ENCODE data around the gene SERPIND1.
A peak's percentile ranks its signal among the peaks of the same experiment; 100 is the strongest.

The SERPIND1 gene

DNA sequence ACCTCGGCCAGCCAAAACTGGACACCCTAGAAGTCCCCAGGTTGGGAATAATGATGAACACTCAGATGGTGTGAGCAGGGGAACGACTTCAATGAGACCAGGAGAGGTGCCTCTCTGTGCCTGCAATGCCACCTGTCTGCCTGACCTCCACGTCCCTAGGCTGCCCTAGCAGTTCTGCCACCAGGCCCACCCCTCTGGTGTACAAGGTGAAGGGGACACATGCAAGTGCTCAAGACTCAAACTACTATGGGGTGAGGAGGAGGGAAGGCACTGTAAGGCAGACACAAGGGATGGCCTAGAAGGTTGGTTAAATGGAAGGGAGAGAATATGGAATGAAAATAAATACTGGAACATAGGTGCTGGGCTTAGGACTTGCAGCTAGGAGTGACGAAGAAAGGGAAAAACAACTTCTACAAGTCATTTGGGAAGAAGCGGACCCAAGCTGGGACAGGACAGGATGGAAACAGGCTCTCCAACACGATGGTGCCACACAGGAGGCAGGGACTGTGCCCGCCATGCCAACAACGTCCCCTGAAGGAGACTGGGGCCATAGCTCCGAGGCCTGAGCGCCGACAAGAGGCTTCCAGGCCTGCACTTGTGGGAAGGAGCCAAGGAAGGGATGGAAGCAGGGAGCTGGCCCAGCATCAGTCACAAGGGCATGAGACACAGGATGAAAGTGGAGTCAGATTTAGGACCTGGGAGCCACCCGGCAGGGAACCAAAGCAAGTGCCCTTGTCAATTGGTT is 18.5 kb downstream of the SERPIND1 start:
- Histone ChIP-seq H3K79me2 (ENCODE audit: insufficient read depth, low read length) (no peaks in the 10 kb centered on the region), H3K4me1 (ENCODE audit: insufficient read depth, low read length, poor library complexity, severe bottlenecking) (peaks cover 7% of the 10 kb centered on the region), H3K4me2 (ENCODE audit: low read depth, low read length, poor library complexity, severe bottlenecking) (no peak overlapping the region), H3K27me3 (ENCODE audit: insufficient read depth, low read length, poor library complexity, severe bottlenecking) (no peaks in the 10 kb centered on the region), H3K4me3 (ENCODE audit: low read length, poor library complexity, severe bottlenecking) (no peak overlapping the region), H3K9me2 (replicated peaks; ENCODE audit: low read depth, low read length) (no peaks in the 10 kb centered on the region), H3F3A (ENCODE audit: low read depth) (no peaks in the 10 kb centered on the region), H2AFZ (ENCODE audit: low read length) (no peak overlapping the region), H3K36me3 (ENCODE audit: insufficient read depth, low read length) (peaks cover 54% of the 10 kb centered on the region; the same call in 1 of the 2 replicates), H3K9me3 (ENCODE audit: insufficient read depth, low read depth, low read length) (no peaks in the 10 kb centered on the region), H4K20me1 (ENCODE audit: insufficient read depth, low read length, poor library complexity, severe bottlenecking) (no peaks in the 10 kb centered on the region), H3K9ac (ENCODE audit: low read depth, low read length, poor library complexity, severe bottlenecking) (no peak overlapping the region)
- TF ChIP-seq EZH2phosphoT487 (IDR thresholded peaks at IDR 0.05; ENCODE audit: borderline replicate concordance), result no peak

DNA sequence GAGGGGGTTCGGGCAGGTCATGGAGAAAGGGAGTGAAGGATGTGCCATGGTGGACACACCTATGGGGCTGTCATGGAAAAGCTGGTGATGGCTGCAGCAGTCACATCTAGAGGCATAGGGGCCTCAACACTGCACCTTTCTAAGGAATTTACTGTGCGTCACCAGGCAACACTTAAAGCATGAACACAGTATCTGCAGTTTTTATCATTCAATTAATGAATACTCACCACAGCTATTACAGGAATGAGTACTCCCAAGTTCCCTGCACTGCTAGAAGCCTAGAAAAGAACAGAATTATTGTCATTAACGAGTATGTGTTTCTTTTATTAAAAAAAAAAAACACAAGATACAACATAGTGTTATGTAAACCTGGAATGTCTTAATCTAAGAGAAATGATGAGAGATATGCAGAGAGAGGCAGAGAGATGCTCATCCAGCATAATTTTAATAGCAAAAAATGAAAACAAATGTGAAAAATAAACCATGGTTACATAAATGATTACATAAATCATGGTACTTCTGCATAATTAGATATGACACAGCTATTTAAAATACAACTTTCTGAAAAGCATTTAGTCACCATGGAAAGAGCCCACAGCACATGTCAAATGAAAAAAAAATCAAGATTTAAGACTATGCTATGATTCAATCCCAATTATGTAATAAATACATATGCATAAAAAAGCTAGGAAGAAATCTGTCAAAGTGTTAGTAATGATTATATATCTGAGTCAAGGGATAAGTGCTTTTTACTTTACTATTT is 19.2 kb downstream of the SERPIND1 start:
- no peak for TF ChIP-seq EZH2phosphoT487 (IDR thresholded peaks at IDR 0.05; ENCODE audit: borderline replicate concordance)
- TF ChIP-seq, protein P1, sequence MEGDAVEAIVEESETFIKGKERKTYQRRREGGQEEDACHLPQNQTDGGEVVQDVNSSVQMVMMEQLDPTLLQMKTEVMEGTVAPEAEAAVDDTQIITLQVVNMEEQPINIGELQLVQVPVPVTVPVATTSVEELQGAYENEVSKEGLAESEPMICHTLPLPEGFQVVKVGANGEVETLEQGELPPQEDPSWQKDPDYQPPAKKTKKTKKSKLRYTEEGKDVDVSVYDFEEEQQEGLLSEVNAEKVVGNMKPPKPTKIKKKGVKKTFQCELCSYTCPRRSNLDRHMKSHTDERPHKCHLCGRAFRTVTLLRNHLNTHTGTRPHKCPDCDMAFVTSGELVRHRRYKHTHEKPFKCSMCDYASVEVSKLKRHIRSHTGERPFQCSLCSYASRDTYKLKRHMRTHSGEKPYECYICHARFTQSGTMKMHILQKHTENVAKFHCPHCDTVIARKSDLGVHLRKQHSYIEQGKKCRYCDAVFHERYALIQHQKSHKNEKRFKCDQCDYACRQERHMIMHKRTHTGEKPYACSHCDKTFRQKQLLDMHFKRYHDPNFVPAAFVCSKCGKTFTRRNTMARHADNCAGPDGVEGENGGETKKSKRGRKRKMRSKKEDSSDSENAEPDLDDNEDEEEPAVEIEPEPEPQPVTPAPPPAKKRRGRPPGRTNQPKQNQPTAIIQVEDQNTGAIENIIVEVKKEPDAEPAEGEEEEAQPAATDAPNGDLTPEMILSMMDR (conservative IDR thresholded peaks at IDR 0.05; ENCODE audit: low read length), result no peak
- H3K27me3 ChIP-seq (ENCODE audit: insufficient read depth, low read length, poor library complexity, severe bottlenecking), result no peaks in the 10 kb centered on the region
- no peaks in the 10 kb centered on the region for H3K9me3 ChIP-seq (ENCODE audit: insufficient read depth, low read depth, low read length)
- H3K36me3 ChIP-seq (ENCODE audit: insufficient read depth, low read length), result peaks cover 54% of the 10 kb centered on the region; the same call in 1 of the 2 replicates
- no peaks in the 10 kb centered on the region for H3K79me2 ChIP-seq (ENCODE audit: insufficient read depth, low read length)
- H3K4me1 ChIP-seq (ENCODE audit: insufficient read depth, low read length, poor library complexity, severe bottlenecking), result peaks cover 7% of the 10 kb centered on the region
- no peak overlapping the region for H2AFZ ChIP-seq (ENCODE audit: low read length)
- H3K9me2 ChIP-seq (replicated peaks; ENCODE audit: low read depth, low read length), result no peaks in the 10 kb centered on the region
- no peak overlapping the region for H3K4me3 ChIP-seq (ENCODE audit: low read length, poor library complexity, severe bottlenecking)
- no peak overlapping the region for H3K4me2 ChIP-seq (ENCODE audit: low read depth, low read length, poor library complexity, severe bottlenecking)
- no peaks in the 10 kb centered on the region for H3F3A ChIP-seq (ENCODE audit: low read depth)
- H3K9ac ChIP-seq (ENCODE audit: low read depth, low read length, poor library complexity, severe bottlenecking), result no peak overlapping the region
- no peaks in the 10 kb centered on the region for H4K20me1 ChIP-seq (ENCODE audit: insufficient read depth, low read length, poor library complexity, severe bottlenecking)

DNA sequence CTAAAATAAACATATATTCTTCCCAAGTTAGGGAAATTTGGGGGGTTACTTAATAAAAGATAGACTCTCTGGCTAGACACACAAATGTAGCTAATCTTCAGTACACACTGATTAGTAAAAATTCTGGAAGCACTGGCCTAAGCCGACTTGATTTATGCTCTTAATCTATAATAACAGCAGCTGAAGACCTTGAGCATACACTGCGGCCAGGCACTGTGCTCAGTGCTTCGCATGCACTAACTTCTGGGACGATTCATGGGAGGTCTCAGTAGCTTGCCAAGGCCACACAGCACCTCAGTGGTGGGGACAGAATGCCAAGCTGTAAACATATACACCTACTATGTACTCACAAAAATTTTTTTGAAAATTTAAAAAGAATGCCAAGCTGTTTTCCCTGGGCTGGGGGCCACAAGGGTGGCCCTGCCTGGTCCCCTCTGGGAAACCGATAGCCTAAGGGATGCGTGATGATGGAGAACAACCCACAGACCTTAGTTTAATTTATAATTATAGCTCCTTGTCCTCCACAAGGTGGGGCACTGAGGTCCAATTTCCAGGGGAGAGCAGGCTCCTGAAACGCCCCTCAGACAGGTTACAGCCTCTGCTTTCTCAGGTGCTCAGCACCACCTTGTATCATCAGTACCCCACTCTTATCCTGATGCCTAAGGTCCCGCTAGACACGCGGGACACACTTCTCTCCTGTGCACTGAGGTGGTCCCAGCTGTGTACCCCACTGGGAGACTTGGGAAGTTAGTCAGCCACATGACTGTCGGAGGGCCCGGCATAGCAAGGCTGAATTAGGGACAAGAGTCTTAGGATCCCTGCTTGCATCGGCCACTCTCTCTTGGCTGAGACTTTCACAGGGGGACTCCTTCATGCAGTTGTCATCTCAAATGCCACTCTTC is 20.1 kb downstream of the SERPIND1 start:
- Histone ChIP-seq H3K4me1 (ENCODE audit: insufficient read depth, low read length, poor library complexity, severe bottlenecking) (peaks cover 7% of the 10 kb centered on the region), H3K9me3 (ENCODE audit: insufficient read depth, low read depth, low read length) (no peaks in the 10 kb centered on the region), H3K36me3 (ENCODE audit: insufficient read depth, low read length) (peaks cover 60% of the 10 kb centered on the region; the same call in 1 of the 2 replicates), H3K79me2 (ENCODE audit: insufficient read depth, low read length) (no peaks in the 10 kb centered on the region), H3F3A (ENCODE audit: low read depth) (no peaks in the 10 kb centered on the region), H3K27me3 (ENCODE audit: insufficient read depth, low read length, poor library complexity, severe bottlenecking) (no peaks in the 10 kb centered on the region), H3K9me2 (replicated peaks; ENCODE audit: low read depth, low read length) (no peaks in the 10 kb centered on the region), H2AFZ (ENCODE audit: low read length) (no peak overlapping the region), H3K9ac (ENCODE audit: low read depth, low read length, poor library complexity, severe bottlenecking) (no peak overlapping the region), H4K20me1 (ENCODE audit: insufficient read depth, low read length, poor library complexity, severe bottlenecking) (no peaks in the 10 kb centered on the region), H3K4me2 (ENCODE audit: low read depth, low read length, poor library complexity, severe bottlenecking) (peak overlapping the region; percentile 6), H3K4me3 (ENCODE audit: low read length, poor library complexity, severe bottlenecking) (no peak overlapping the region)
- TF ChIP-seq, protein P1 (conservative IDR thresholded peaks at IDR 0.05; ENCODE audit: low read length), result no peak; the same call in 1 of the 2 replicates
- no peak for TF ChIP-seq EZH2phosphoT487 (IDR thresholded peaks at IDR 0.05; ENCODE audit: borderline replicate concordance)
